HG02759 (cell line): ENCODE measurements around the gene WNT1.

Experiments used
- ATAC-seq: cut with Tn5 transposase; IDR thresholded peaks from one replicate; pipeline ENCODE4 v1.9.1; 2021; ENCODE audit warnings: mild to moderate bottlenecking, moderate library complexity; ENCODE audit not compliant: unreplicated experiment

The WNT1 gene

DNA sequence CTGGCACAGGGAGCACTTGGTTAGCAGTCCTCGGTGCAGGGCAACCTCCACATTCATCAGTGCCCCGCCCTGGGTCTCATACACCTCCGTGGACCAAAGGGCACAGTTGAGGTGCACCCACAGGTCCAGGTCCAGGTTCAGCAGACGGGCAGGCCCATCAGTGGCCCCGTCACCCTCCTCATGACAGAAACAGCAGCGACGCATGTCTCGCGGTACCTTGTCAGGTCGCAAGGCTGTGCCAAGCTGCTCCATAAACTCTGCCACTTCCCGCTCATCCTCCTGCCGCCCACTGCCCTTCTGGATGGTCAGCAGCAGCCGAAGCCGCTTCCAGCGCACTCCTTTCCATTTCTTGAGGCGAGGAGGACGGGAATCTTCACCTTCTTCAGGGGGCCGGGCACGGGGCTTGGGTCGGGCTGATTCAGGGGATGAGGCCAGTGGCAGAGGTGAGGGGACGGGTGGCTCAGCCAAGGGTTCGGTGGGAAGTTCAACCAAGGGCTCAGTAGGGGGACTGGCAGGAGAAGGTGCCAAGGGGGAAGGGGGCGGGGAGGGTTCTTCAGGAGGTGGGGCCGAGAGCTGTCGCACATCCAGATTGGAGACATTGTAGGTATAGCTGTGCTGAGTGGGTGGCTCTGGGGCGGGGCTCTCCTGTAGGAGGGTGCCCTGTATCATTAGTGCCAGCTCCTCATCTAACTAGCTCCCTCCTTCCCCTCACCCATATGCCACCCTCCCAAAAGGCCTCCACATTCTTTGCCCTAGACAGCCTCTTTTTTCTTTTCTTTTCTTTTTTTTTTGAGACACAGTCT lies 48.8 kb downstream of the WNT1 start:
- ATAC-seq, result no peak

DNA sequence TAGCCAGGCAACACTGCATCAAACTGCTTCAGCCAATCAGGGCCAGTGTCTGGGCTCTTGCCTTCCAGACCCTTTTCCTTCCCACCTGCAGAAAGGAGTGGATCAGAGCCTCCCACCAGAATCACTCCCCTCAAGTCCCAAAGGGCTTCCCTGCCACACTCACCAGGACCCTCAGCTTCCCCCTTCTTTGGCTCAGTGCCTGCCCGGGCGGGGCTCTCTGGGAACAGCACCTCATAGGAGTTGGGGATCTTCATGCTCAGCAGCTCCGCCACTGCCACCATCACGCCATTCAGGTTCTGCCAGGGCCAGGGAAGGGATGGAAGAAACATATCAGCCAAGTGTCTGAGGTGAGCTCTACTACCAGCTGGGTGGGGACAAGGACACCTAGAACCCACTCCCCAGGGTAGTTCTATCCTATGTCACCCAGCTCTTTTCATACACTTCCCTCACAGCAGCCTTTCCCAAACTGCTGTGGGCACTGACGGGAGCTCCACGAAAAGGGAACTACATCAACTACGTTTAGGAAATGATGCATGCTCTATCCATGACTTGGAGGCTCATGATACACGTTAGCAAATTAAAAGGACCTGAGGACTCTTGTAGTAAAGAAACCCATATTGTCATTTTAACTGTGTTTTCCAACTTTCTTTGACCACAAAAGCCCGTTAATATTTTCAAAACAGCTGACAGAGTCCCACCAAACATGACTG lies 49.9 kb downstream of the WNT1 start:
- ATAC-seq, result no peak

DNA sequence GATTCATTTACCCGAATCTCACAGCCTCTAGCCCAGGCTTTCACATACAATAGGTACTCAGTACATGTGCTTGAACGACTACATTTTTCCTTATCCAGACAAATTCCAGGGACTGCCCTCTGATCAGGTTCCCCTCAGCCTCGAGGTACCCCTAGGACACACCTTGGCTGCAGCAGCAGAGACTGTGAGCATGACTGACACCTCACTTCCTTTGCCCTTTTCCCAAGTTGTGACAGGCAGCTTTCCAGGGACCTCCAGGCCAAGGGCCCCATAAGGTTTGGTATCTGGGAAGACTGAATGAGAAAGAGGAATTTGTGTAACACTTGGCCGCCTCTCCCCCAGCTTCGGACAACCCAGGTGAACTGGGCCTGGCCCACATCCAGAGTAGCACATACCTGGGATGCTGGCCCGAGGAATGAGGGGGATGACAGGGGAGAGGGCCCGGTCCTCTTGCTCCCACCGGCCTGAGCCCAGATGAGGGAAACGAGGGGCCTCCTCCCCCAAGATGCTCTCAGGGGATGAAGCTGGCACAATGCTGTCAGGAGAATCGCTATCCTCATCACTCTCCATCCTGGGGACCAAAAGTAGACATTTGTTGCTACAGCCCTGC lies 50.6 kb downstream of the WNT1 start:
- ATAC-seq, result no peak

DNA sequence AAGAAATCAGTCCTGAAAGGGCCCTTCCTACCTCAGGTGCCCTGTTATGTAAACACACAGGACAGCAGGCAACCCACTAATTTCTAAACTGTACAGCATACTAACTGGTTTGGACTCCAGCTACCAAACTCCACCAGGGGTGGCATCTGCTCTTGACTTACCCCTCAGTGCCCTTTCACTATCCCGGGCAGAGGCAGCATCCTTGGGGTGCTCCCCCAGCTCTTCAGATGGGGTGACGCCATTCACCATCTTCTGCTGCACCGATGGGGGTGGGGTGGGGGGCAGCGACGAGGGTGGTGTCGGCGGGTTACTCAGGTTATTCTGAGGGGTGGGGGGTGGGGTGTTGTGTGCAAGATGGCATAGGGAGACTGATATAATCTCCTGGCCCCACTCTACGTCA lies 52.0 kb downstream of the WNT1 start:
- ATAC-seq, result no peak

DNA sequence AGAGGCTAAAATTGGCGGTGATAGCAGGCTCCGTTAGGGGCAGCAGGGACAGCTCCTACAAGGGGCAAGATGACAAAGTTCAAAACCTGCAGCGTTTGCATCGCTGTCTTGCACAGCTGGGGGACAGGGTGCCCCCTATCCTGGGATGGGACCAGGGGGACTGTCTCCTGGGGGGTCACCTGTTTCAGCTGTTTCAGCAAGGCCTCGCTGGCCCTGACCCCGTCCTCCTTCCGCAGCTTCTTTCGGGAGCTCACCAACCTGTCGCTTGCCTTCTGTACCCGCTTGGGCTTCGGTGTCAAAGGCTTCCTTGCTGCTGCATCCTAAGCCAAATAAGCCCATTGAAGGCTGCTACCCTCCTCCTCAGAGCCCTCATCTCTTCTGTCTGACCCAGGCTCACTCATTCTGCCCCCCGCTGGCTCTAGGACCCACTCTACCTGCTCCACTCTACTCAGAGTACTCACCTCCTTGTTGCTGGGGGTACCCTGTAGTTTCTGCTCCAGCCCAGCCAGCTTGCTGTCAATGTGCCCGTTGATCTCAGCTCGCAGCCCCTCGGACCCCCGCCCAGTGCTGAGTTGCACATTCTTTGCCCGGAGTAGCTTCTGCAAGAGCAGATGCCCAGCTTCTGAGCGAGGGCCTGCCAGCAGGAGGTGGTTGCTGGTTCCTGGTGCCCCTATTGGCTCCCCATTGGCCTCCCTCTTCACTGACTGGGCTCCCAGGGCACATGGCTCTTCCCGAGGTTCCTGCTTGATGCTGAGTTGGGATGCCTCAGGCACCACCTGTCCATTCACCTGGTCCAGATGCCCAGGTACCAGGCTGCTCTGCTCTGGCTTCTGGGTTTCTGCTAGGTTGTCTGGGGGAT lies 52.8 kb downstream of the WNT1 start:
- no peak for ATAC-seq

DNA sequence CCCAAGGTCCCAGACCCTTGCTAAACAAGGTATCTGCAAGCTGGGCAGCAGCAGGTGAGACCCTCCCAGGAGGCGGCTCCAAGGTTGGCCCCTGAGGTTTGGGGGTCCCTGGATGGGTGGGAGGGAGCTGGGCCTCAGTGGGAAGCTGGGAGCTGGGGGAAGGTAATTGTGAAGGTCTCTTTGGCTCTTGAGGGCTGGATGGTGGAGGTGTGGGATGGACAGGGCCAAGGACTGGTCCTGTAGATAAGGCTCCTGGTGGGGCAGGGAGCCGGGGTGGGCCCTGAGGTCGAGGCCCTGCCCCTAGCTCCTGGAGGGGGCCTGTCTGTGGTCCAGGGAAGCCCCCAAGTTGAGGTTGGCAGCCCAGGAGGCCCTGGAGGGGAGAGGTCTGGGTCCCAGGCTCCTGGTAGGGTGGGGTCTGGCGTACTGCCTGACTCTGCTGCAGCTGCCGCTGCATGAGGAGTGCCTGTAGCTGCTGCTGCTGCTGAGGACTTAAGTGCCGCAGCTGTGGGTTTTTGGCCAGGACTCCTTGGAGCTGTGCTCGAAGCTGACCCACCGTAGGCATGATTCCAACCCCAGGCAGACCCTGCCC lies 53.5 kb downstream of the WNT1 start:
- no peak for ATAC-seq
